ENCODE measurements around the gene TAF4. TPM values are rescaled to one million over a fixed set of nuclear protein-coding genes. Genes with fewer than 3 reads are reported as not detected.
"Not testable (repeated sequence)": the region's sequence is repeated elsewhere in the genome, so short reads cannot be mapped to it uniquely, and the experiment has no call there.

TAF4 gene
- total RNA-seq, 1 experiment from 2014 or later = 94.9 TPM

DNA sequence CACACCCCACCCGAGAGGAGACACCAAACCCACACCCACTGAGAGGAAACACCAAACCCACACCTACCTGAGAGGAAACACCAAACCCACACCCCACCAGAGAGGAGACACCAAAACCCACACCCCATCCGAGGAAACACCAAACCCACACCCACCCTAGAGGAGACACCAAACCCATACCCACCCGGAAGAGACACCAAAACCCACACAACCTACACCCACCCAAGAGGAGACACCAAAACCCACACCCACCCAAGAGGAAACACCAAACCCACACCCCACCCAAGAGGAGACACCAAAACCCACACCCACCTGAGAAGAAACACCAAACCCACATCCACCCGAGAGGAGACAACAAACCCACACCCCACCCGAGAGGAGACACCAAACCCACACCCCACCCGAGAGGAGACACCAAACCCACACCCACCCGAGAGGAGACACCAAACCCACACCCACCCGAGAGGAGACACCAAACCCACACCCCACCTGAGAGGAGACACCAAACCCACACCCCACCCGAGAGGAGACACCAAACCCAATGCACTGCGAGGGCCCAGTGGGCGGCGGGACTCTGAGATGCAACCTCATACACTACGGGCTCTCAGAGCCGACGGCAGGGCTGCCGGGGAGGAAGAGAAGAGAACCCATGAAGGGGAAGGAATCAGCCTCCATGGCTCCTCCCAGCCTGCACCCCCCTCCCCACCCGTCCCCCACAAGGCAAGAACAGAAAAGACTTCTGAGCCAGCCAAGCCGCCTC, 83.3 kb downstream of the TAF4 start:
- Mint-ChIP-seq H3K4me3 (ENCODE audit: unreplicated experiment) (no peak overlapping the region), H3K27me3 (ENCODE audit: insufficient read depth, unreplicated experiment) (no peaks in the 10 kb centered on the region), H3K27ac (ENCODE audit: unreplicated experiment) (no peak overlapping the region), H3K9me3 (ENCODE audit: unreplicated experiment) (no peaks in the 10 kb centered on the region), H3K4me1 (ENCODE audit: low read depth, unreplicated experiment) (no peaks in the 10 kb centered on the region), H3K36me3 (ENCODE audit: insufficient read depth, unreplicated experiment) (peaks cover 62% of the 10 kb centered on the region)
- DNase-seq = no peak
- POLR2A ChIA-PET = no interaction called here
- H3K9me3 ChIP-seq = no peaks in the 10 kb centered on the region
- H3K4me1 ChIP-seq = no peaks in the 10 kb centered on the region
- H3K4me3 ChIP-seq (ENCODE audit: low read depth, low read length) = no peak overlapping the region
- intact Hi-C loops (cut with micrococcal nuclease; ENCODE audit: unreplicated experiment) = no loop called here
- BruUV-seq (replicated peaks) = no TSS peak
- H3K36me3 ChIP-seq (ENCODE audit: control insufficient read depth, insufficient read depth, low read length) = peaks cover 11% of the 10 kb centered on the region
- H3K27me3 ChIP-seq (replicated peaks; ENCODE audit: control insufficient read depth, insufficient read depth, low read length) = no peaks in the 10 kb centered on the region
- CTCF ChIA-PET = no interaction called here
- TF ChIP-seq, protein P1, sequence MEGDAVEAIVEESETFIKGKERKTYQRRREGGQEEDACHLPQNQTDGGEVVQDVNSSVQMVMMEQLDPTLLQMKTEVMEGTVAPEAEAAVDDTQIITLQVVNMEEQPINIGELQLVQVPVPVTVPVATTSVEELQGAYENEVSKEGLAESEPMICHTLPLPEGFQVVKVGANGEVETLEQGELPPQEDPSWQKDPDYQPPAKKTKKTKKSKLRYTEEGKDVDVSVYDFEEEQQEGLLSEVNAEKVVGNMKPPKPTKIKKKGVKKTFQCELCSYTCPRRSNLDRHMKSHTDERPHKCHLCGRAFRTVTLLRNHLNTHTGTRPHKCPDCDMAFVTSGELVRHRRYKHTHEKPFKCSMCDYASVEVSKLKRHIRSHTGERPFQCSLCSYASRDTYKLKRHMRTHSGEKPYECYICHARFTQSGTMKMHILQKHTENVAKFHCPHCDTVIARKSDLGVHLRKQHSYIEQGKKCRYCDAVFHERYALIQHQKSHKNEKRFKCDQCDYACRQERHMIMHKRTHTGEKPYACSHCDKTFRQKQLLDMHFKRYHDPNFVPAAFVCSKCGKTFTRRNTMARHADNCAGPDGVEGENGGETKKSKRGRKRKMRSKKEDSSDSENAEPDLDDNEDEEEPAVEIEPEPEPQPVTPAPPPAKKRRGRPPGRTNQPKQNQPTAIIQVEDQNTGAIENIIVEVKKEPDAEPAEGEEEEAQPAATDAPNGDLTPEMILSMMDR (IDR thresholded peaks at IDR 0.05; ENCODE audit: insufficient read depth in 1 of 2, low read depth in 1 of 2, low read length in 1 of 2, severe bottlenecking in 1 of 2, unreplicated experiment in 1 of 2) = no peak

DNA sequence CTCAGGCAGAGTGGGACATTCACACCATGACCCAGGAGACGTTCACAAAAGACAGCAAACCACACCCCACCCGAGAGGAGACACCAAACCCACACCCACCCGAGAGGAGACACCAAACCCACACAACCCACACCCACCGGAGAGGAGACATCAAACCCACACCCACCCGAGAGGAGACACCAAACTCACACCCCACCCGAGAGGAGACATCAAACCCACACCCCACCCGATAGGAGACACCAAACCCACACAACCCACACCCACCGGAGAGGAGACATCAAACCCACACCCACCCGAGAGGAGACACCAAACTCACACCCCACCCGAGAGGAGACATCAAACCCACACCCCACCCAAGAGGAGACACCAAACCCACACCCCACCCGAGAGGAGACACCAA, 84.0 kb downstream of the TAF4 start:
- CTCF ChIA-PET; H3K9me3 Mint-ChIP-seq (ENCODE audit: unreplicated experiment); H3K27me3 ChIP-seq (replicated peaks; ENCODE audit: control insufficient read depth, insufficient read depth, low read length); POLR2A ChIA-PET; H3K4me3 Mint-ChIP-seq (ENCODE audit: unreplicated experiment); H3K36me3 ChIP-seq (ENCODE audit: control insufficient read depth, insufficient read depth, low read length); H3K4me3 ChIP-seq (ENCODE audit: low read depth, low read length); H3K9me3 ChIP-seq; H3K27me3 Mint-ChIP-seq (ENCODE audit: insufficient read depth, unreplicated experiment); BruUV-seq (replicated peaks); H3K4me1 Mint-ChIP-seq (ENCODE audit: low read depth, unreplicated experiment); H3K4me1 ChIP-seq; DNase-seq; intact Hi-C loops (cut with micrococcal nuclease; ENCODE audit: unreplicated experiment): not testable (repeated sequence)
- peak overlapping the region; percentile 1 for H3K27ac Mint-ChIP-seq (ENCODE audit: unreplicated experiment)
- peaks cover 62% of the 10 kb centered on the region for H3K36me3 Mint-ChIP-seq (ENCODE audit: insufficient read depth, unreplicated experiment)

DNA sequence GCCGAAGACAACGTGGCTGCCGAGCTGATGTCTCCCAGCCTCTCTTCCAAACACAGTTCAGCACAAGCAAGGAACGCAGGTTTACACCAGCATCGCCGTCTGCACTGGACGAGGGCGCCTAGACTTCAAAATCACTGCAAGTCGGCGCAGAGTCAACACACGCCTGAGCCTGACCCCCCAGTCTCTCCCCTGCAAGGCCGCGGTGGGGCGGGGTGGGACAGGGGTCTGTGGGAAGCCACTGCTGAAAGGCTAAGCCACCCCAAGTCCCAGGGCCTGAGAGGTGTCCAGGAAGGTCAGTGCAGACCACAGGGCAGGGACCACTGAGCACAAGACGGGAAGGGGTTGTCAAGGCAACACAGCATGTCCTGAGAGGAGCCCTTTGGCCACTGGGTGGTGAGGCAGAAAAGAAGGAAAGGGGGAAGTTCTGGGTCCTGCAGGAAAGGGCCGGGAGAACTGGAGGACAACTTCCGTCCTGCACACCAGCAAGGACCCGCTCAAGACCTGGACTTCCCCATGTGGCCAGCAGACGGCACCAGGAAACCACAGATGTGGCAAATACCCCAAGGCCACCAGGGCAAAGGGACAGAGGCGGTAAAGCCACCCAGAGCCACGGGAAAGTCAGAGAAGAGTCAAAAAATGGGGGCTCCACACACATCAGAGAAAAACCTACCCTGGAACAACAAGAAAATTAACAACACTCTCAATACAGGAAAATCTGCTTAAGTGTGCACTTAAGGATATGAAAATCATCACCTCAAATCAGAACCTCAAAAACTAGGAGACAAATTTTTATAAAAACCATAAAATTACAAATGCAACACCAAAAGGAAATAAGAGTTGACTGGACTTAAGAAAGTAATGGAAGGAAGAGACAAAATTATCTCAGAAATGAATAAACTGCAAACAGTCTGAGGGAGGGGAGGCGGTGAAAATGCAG, 84.8 kb downstream of the TAF4 start:
- intact Hi-C loops (cut with micrococcal nuclease; ENCODE audit: unreplicated experiment) = no loop called here
- H3K9me3 Mint-ChIP-seq (ENCODE audit: unreplicated experiment) = no peaks in the 10 kb centered on the region
- POLR2A ChIA-PET = no interaction called here
- no TSS peak for BruUV-seq (replicated peaks)
- H3K27ac Mint-ChIP-seq (ENCODE audit: unreplicated experiment) = peak overlapping the region; percentile 1
- Histone ChIP-seq H3K4me1 (no peaks in the 10 kb centered on the region), H3K36me3 (ENCODE audit: control insufficient read depth, insufficient read depth, low read length) (peaks cover 9% of the 10 kb centered on the region; the same call in 1 of the 2 replicates), H3K4me3 (ENCODE audit: low read depth, low read length) (no peak overlapping the region), H3K9me3 (no peaks in the 10 kb centered on the region), H3K27me3 (replicated peaks; ENCODE audit: control insufficient read depth, insufficient read depth, low read length) (no peaks in the 10 kb centered on the region)
- DNase-seq = peak in 1 of 2 experiments; percentile 63
- H3K4me1 Mint-ChIP-seq (ENCODE audit: low read depth, unreplicated experiment) = no peaks in the 10 kb centered on the region
- TF ChIP-seq, protein P1 (IDR thresholded peaks at IDR 0.05; ENCODE audit: insufficient read depth in 1 of 2, low read depth in 1 of 2, low read length in 1 of 2, severe bottlenecking in 1 of 2, unreplicated experiment in 1 of 2) = peak; percentile 63 to 64
- no peak overlapping the region for H3K4me3 Mint-ChIP-seq (ENCODE audit: unreplicated experiment)
- H3K27me3 Mint-ChIP-seq (ENCODE audit: insufficient read depth, unreplicated experiment) = no peaks in the 10 kb centered on the region
- peaks cover 63% of the 10 kb centered on the region for H3K36me3 Mint-ChIP-seq (ENCODE audit: insufficient read depth, unreplicated experiment)
- CTCF ChIA-PET = no interaction called here
